SH-SY5Y (cell line): ENCODE measurements around the gene ULBP2.

ENCODE experiments used
- GATA2 ChIP-seq: IDR thresholded peaks from 2 replicates; pipeline ENCODE4 v1.6.1; 2011; ENCODE audit warnings: mild to moderate bottlenecking, low read depth, low read length
- GATA3 ChIP-seq: IDR thresholded peaks from 2 replicates; pipeline ENCODE4 v1.6.1; 2011; ENCODE audit warnings: low read depth, mild to moderate bottlenecking, low read length, moderate library complexity

DNA sequence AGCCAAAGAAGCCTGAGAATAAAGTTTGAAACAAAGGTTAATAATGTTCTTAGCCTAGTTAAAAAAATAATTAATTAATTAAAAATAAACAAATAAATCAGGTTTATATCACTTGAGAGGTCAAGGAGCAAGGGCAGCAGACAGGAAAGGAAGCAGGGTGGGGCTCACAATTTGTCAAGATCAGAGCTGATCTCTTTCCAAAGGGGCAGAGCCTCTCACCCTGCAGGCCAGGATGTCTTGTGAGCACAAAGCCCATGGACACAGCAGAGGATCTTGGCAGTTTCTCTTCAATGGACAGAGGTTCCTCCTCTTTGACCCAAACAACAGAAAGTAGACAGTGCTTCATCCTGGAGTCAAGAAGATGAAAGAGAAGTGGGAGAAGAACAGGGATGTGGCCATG is 36.8 kb downstream of the ULBP2 start:
- TF ChIP-seq GATA2 (no peak), GATA3 (no peak)
